22Rv1 (cell line): ENCODE measurements around the gene SCD.
A peak's percentile ranks its signal among the peaks of the same experiment; 100 is the strongest.

ENCODE experiments used
- H3K27ac ChIP-seq: fragments of 450-650 bp; 2 replicates; pipeline ENCODE4 v1.5.1; 2017
- CTCF ChIP-seq: fragments of 450-650 bp; IDR thresholded peaks from 2 replicates; pipeline ENCODE4 v1.5.1; 2017; ENCODE audit warnings: mild to moderate bottlenecking
- ZFX ChIP-seq: fragments of 450-650 bp; IDR thresholded peaks from 2 replicates; pipeline ENCODE4 v1.6.1; 2017; ENCODE audit warnings: antibody characterized with exemption, borderline replicate concordance

SCD gene

GRCh38 chr10:100391163-100392002, 44.4 kb downstream of the SCD start:
- no peak for TF ChIP-seq CTCF
- TF ChIP-seq ZFX, result no peak
- H3K27ac ChIP-seq, result no peak overlapping the region

GRCh38 chr10:100392686-100393003, 45.6 kb downstream of the SCD start:
- no peak for TF ChIP-seq CTCF
- TF ChIP-seq ZFX, result no peak
- peak overlapping the region; percentile 30; the same call in 1 of the 2 replicates for H3K27ac ChIP-seq

- no peak overlapping the region for H3K27ac ChIP-seq
- no peak for TF ChIP-seq ZFX
- TF ChIP-seq CTCF, result no peak
Measured at GRCh38 chr10:100395626-100396025, 48.6 kb downstream of the SCD start.

GRCh38 chr10:100396605-100397004, 49.6 kb downstream of the SCD start:
- TF ChIP-seq ZFX (no peak), CTCF (no peak)
- no peak overlapping the region for H3K27ac ChIP-seq

- H3K27ac ChIP-seq, result no peak overlapping the region
- no peak for TF ChIP-seq CTCF
- no peak for TF ChIP-seq ZFX
Measured at GRCh38 chr10:100401631-100402328, 54.7 kb downstream of the SCD start.

GRCh38 chr10:100403734-100404133, 56.7 kb downstream of the SCD start:
- no peak overlapping the region for H3K27ac ChIP-seq
- no peak for TF ChIP-seq ZFX
- no peak for TF ChIP-seq CTCF

GRCh38 chr10:100413173-100413572, 66.1 kb downstream of the SCD start:
- no peak for TF ChIP-seq CTCF
- no peak for TF ChIP-seq ZFX
- H3K27ac ChIP-seq, result no peak overlapping the region
